ENCODE data around the gene TNS2.
A peak's percentile ranks its signal among the peaks of the same experiment; 100 is the strongest.
"Not testable (repeated sequence)": the region's sequence is repeated elsewhere in the genome, so short reads cannot be mapped to it uniquely, and the experiment has no call there.

TNS2 gene, protein sequence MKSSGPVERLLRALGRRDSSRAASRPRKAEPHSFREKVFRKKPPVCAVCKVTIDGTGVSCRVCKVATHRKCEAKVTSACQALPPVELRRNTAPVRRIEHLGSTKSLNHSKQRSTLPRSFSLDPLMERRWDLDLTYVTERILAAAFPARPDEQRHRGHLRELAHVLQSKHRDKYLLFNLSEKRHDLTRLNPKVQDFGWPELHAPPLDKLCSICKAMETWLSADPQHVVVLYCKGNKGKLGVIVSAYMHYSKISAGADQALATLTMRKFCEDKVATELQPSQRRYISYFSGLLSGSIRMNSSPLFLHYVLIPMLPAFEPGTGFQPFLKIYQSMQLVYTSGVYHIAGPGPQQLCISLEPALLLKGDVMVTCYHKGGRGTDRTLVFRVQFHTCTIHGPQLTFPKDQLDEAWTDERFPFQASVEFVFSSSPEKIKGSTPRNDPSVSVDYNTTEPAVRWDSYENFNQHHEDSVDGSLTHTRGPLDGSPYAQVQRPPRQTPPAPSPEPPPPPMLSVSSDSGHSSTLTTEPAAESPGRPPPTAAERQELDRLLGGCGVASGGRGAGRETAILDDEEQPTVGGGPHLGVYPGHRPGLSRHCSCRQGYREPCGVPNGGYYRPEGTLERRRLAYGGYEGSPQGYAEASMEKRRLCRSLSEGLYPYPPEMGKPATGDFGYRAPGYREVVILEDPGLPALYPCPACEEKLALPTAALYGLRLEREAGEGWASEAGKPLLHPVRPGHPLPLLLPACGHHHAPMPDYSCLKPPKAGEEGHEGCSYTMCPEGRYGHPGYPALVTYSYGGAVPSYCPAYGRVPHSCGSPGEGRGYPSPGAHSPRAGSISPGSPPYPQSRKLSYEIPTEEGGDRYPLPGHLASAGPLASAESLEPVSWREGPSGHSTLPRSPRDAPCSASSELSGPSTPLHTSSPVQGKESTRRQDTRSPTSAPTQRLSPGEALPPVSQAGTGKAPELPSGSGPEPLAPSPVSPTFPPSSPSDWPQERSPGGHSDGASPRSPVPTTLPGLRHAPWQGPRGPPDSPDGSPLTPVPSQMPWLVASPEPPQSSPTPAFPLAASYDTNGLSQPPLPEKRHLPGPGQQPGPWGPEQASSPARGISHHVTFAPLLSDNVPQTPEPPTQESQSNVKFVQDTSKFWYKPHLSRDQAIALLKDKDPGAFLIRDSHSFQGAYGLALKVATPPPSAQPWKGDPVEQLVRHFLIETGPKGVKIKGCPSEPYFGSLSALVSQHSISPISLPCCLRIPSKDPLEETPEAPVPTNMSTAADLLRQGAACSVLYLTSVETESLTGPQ (N-terminal part only)

DNA sequence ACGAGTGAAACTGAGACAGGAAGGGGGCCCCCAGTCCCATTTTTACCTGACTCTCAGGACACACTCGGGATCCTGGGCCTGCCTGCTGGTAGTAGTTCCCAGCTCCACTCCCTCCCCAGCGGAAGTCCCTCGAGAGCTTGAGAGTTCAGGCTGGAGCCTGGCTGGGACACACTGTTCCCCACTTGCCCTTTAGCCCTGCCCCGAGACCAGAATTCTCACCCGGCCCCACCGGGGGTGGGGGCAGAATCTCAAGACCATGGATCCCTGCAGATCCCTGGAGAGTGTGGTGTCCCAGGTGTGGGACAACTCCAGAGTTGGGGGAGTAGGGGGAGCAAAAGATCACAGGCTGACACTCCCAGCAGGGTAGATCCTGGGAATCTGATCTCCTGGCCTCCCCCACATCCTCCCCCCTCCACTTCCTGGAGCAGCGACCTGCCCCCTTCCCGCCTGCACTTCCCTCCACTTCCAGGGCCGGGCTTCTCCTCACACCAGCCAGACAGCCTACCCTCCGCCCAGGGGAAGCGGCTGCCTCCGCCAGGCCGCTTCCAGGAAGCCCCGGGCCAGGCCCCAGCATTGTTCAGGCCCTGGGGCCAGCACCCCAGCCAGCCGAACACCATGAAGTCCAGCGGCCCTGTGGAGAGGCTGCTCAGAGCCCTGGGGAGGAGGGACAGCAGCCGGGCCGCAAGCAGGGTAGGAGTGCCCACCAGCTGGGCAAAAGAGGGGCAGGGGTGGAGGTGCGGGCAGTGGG is at the start of gene TNS2:
TNS2 (plus strand) TSS at position 495 of the 748 bp plus-strand sequence; CDS start at position 616, 121 bp downstream.
- no peak for DNase-seq

DNA sequence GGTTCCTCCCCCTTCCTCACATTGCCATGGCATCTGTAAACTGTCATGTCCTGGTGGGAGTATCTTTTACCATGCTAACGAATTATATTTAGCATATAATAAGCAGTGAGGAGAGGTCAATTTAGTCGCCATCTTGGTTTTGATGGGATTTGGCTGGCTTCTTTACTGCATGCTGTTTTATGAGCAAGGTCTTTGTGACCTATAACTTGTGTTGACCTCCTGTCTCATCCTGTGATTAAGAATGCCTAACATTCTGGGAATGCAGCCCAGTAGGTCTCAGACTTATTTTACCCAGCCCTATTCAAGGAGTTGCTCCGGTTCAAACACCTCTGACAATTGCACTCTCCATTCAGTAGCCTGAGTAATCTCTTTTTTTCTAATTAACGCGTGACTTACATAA is 45.7 kb upstream of the TNS2 start:
- DNase-seq = no peak

DNA sequence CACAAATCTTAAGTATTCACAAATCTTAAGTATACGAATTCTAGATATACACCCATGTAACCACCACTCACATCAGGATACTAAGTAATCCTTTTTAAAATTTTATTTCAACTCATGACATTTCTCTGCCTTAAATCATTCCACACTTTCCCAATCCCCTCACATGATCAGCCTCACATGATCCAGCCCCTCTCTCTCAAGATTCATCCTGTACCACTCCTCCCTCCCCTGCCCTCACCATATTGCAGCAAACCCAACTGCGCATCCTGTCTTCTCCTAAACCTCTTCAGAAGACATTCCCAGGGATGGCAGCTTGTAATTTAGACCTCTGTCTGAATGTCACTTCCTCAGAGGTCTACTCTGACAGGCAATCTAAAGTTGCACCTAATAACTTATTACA is 45.3 kb upstream of the TNS2 start:
- no peak for DNase-seq

DNA sequence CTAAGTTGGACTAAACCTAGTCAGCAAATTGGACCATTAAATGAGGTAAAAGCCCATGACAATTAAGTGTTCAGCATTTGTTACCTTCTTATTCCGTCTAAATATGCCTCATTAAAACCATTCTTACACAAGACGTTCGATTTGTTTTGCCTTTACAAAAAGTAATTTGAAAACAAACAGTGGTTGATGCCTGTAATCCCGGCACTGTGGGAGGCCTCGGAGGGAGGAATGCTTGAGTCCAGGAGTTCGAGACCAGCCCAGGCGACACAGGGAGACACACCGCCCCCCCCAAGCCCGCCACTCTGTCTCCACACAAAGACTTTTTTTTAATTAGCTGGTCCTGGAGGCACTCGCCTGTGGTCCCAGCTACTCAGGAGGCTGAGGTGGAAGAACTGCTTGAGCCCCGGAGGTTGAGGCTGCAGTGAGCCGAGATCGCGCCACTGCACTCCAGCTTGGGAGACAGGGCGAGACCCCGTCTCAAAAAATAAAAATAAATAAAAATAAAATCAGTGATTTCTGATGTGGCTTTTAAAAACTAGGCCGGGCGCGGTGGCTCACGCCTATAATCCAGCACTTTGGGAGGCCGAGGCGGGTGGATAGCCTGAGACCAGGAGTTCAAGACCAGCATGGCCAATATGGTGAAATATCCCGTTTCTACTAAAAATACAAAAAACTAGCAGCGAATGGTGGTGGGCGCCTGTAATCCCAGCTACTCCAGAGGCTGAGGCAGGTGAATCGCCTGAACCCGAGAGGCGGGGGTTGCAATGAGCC is 44.5 kb upstream of the TNS2 start:
- no peak for DNase-seq

DNA sequence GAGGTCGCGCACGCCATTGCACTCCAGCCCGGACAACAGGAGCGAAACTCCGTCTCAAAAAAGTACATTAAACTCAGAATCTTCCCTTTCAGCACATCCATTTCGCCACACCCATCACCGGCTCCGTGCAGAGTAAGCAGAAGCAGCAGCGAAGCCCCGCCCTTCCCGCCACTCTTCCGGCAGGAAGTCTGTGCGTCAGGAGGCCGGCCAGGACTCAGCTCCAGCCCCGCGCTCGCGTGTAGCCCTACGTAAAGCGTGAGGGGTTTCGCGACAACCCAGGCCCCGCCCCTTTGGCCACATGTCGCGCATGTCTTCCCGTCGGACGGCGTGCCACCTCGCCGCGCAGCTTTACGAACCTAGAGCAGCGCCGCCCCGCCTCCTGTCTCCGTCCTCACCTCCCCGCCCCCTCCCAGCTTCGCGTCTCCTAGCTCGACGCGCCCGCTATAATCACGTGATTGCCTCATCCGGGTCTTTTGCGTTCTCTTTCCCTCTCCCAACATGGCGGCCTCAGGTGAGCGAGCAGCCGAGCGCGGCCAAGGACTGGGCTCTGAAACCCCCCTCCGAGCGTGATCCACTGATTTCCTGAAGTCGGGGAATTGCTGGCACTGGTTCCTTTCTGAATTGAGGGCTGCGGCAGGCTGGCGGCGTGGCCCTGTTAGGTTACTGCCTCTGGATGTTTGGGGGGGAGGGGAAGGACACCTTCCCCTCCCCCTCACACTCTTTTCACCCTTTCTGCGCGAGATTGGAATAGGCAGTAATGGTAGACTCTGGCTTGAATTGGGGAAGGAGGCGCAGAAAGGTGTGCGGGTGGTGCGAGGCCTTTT is 43.7 kb upstream of the TNS2 start, which contains the start of gene EIF4B:
EIF4B (plus strand) TSS at position 471 of the 824 bp plus-strand sequence; CDS start at position 499, 28 bp downstream.
- DNase-seq = peak; percentile 98

DNA sequence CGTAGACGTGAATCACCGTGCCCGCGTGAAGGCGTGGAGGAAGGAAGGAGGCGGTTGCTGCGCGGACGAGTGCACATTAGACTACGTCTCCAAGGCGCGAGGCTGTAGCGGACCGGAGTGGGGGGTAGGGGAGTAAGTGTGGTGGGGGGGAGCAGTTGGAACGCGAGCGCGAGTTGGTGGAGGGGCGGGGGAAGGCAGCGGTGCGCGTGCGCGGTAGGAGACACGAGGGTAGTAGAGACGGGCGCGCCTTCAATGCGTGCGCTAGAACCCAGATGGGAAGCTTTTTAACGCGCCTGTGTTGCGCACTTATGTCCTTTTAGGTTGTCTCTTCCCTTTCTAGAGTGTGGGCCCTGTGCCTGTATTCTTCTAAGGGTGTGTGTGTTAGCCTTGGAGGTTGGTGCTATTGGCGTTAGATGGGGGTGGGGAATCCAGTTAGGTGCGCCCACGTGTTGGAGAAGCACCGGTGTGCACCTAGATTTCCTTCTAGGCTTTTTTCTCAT is 43.0 kb upstream of the TNS2 start:
- no peak for DNase-seq

DNA sequence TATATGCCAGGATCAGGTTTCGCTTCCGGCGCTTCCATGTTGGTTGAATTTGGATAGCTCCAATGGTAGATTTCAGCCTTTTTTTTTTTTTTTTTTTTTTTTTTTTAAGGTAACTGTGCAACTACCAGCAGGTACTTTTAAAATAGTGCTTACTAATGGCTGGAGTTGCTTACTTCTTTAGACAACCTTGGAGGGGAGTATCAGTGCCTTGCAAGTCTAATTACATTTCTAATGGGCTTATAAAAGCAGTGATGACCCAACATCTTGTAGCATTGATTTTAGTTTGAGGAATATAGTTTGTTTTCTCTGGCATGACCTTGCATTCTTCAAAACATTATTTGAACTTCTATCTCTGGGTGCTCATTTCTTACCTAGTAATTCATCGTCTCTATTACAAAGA is 42.5 kb upstream of the TNS2 start:
- no peak for DNase-seq

DNA sequence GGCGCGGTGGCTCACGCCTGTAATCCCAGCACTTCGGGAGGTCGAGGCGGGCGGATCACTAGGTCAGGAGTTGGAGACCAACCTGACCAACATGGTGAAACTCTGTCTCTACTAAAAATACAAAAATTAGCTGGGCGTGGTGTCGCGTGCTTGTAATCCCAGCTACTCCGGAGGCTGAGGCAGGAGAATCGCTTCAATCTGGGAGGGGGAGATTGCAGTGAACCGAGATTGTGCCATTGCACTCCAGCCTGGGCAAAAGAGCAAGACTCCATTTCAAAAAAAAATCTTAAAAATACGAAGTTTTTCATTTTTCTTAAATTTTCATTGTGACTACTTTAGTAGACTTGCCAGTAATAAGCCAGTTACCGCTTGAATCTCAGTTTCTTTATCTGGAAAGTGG is 41.1 kb upstream of the TNS2 start:
- not testable (repeated sequence) for DNase-seq

DNA sequence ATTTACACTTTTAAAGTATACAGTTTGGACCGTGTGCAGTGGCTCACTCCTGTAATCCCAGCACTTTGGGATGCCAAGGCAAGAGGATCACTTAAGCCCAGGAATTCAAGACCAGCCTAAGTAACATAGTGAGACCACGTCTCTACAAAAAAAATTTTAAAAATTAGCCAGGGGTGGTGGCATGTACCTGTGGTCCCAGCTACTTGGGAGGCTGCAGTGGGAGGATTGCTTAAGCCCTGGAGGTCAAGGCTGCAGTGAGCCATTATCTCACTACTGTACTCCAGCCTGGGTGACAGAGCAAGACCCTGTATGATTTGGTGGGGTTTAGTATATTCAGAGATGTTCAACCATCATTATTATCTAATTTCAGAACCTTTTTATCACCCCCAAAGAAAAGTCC is 38.9 kb upstream of the TNS2 start:
- DNase-seq = no peak

DNA sequence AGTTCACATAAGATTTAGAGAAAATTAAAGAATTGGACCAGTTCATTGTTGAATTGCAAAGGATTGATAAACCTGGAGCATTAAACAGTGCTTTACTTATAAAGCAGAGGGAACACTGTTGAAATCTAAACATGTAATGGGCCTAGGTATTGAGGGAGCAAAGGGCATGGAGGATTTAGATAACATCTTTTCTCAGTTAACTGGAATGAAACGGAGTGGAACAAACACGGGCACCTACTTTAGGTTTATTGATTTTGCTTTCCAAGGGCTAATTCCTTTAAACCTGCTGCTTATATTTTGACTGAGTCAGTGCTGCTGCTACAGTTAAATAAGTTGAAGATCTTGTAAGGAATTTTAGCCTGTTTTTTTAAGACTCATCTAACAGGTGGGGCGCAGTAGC is 38.0 kb upstream of the TNS2 start:
- no peak for DNase-seq

DNA sequence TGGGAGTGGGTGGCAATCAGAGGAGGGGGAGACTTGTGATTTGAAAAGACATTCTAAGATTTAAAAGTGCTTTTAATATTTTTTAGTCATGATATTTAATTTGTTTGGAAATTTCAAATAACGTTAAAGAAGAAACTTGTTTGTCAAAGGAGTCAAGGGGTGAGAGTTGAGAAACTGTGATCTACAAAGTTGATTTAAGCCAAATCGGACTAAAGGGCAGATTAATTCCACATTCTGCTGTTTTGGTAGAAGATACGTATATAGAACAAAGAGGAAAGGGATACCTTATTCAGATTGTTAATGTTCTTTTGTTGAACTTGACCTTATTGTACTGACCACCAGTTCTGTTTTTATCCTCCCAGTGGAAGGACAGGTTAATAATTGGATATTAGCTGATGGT is 36.9 kb upstream of the TNS2 start:
- no peak for DNase-seq

DNA sequence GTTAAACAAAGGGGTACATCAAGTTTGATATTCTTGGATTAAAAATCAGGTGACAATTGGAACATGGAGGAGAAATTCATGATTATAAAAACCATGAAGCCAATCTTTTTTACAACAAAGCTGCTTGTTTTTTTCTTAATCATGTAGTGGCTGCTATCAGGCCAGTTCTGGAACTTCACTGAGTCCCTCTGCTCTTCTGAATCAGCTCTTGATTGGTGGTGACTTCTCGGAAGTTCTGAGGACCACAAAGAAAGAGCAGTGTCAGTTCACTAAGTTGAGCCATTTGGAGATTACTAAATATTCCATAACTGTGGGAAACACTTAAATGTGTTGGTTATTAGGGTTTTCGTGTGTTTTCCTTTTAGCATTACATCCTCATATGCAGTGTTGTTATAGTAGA is 35.2 kb upstream of the TNS2 start:
- DNase-seq = no peak

DNA sequence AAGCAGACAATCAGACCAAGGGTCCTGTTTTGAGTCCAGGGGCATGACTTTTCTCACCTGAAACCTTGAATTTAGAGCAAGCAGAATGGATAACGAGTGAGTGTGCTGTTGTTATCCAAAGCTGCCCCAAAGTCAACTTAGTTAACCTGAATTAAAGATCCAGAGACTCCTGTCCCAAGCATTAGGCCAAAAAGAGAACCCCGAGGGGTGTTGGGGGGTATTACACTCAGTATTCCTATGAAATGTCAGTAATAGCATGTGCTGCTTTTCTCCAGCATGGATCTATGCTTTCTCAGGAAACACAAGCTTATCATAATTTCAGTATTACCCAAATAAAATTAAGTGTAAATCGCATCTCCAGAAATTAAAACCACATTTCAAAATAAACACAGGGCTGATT is 24.6 kb upstream of the TNS2 start:
- DNase-seq = no peak

DNA sequence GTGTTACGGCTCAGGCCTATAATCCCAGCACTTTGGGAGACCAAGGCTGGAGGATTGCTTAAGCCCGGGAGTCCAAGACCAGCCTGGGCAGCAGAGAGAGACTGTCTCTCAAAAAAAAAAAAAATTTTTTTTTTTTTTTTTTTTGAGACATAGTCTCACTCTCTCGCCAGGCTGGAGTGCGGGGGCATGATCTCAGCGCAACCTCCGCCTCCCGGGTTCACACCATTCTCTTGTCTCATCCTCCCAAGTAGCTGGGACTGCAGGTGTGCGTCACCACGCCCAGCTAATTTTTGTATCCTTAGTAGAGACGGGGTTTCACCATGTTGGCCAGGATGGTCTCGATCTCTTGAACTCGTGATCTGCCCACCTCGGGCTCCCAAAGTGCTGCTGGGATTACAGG is 22.9 kb upstream of the TNS2 start:
- not testable (repeated sequence) for DNase-seq

DNA sequence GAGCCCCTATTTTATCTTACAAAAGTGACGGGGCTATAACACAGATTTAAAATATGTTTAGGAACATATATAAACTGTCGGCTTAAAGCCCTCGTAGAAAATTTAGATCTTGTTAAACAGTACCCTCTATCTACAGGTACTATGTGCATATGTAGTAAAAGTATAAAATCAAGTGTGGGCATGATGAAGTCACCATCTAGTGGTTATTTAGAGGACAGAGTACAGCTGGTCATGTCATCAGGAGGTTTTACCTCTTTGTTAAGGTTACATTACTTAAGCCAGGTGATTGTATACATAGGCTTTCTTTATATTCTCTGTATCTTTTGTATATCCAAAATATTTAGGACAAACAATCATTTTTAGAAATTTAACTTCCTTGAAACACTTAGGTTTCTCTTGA is 18.2 kb upstream of the TNS2 start:
- no peak for DNase-seq

DNA sequence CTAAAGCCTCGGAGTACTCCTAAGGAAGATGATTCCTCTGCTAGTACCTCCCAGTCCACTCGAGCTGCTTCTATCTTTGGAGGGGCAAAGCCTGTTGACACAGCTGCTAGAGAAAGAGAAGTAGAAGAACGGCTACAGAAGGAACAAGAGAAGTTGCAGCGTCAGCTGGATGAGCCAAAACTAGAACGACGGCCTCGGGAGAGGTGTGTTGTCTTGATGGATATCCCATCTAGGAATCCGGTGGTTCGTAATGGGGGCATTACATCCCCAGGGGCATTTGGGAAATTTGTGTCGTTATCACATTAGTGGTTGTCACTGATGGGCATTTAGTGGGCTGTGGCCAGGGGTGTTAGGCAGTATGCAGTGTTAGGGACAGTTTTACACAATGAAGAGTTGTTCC is 16.0 kb upstream of the TNS2 start:
- not testable (repeated sequence) for DNase-seq

DNA sequence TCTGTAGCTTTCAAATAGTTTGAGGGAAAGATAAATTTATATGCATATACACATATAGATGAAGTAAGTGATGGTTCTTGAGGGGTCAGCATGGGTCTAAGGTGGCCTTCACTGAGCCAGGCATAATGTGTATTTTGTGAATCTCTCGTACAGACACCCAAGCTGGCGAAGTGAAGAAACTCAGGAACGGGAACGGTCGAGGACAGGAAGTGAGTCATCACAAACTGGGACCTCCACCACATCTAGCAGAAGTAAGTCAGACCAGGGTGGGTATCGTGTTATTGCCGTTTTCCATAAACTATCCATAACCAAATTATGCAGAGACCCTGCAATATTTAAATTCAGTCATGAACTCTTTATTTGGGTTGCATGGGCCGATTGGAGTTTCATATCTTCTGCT is 15.4 kb upstream of the TNS2 start:
- no peak for DNase-seq

DNA sequence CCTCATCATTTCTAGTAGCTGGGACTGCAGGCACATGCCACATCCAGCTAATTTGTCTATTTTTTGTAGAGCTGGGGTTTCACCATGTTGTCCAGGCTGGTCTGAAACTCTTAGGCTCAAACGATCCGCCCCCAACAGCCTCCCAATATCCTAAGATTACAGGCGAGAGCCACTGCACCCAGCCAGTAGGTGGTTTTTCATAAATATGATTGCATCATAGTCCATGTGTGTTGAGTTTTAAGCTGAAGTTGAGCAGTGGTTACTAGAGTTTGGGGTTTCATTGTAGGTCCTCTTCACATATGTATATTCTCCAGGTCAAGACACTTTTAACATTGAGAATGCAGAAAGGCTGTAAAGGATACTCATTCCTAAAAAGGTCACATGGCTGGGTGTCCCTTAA is 13.1 kb upstream of the TNS2 start:
- no peak for DNase-seq

DNA sequence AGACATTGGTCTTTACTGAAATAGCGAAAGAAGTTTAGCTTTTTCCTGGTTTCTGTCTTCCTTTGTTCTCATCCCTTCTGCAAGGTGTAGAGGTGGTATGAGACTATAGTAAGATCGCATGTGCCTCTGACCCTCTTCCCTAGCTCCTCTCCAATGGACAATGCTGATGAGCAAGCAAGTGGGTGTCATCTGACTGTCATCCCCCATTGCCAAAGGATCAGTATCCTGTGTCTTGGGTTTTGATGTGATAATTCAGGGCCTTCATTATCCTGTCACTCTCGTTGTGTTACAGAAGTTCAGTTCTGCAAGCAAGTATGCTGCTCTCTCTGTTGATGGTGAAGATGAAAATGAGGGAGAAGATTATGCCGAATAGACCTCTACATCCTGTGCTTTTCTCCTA is 10.0 kb upstream of the TNS2 start:
- no peak for DNase-seq
